ENCODE results near the gene IL18R1. TPM values are rescaled to one million over a fixed set of nuclear protein-coding genes. Genes with fewer than 3 reads are reported as not detected.

The IL18R1 gene
- total RNA-seq (1 to 10 TPM in 6 of 9 donors, under 1 TPM in 3; 0.50 to 4.3 (median 1.8) TPM), polyA plus RNA-seq (1 to 10 TPM; 1.1 to 3.4 TPM)
- long read RNA-seq, donor 1, result 0 reads
- long read RNA-seq, donor 2, partial matches to known transcripts, result 2 of 9 reads
- long read RNA-seq, donor 2, other reads (novel, unspliced or antisense), result 6 of 9 reads
- long read RNA-seq, donor 3, partial matches to known transcripts, result 1 of 3 reads
- long read RNA-seq, donor 3, other reads (novel, unspliced or antisense), result 1 of 3 reads

DNA sequence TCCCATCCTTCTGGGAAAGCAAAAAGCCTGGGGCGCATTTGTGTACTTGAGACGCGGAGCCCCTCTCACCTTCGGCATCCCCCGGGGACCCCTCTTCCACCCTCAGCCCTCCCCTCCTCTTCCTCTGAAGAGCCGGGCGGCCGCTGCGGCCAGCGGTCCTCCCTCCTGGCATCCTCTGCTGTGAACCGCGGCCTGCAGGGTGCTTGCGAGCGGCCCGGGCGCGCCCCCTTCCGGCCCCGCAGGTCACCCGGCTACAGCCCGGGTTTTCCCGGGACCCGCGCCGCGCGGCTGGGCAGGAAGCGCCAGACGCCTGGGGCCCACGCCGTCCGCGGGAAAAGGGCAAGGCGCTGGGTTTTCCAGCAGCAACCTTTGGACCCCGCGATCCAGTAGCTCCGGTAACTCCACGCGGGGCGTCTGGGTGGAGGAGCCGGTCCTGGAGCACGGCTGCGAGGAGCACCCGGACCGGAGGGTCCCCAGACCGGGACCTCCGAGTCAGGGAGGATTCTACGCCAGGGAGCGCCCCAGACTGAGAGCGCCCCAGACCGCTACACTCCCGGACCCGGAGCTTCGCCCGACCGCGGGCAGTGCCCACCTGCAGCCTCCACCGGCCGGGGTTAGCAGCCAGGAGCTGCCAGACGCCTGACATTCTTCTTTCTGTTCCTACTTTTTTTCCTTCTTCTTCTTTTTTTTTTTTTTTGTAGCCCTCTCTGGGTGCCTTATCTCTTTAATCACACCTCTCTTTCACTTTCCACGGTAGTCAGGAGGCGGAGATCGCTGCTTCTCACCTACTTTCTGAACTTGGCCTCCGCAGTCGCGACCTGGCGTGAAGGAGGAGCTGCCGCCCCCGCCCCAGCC is at the start of gene IL18R1:
Gene IL18R1, plus strand, starts transcription at position 271 of the 855 bp plus-strand sequence. CDS start 6,865 bp downstream, outside the sequence.
- Histone ChIP-seq H3K27ac (peak within 1 kb of the TSS in 10 of 12 donors; percentile 12 to 89 (median 66)), H3K9me3 (no peaks in the 10 kb centered on the region), H3K4me3 (peak within 1 kb of the TSS; percentile 45 to 82 (median 74)), H3K4me1 (peaks cover 0 to 28% (median 2%) of the 10 kb centered on the region in 12 donors), H3K36me3 (no peaks in the 10 kb centered on the region), H3K27me3 (peaks cover 0 to 4% (median 0%) of the 10 kb centered on the region in 9 donors)
- TF ChIP-seq CTCF (IDR thresholded peaks at IDR 0.05), result peak; percentile 76 to 96 (median 86)
- peak in 1 of 2 donors; percentile 37 for TF ChIP-seq POLR2A (IDR thresholded peaks at IDR 0.05)
- ATAC-seq, result peak; percentile 89 to 100 (median 98)
- 1 to 4% (median 3%) methylated on average over 54 to 69 of the region's 69 CpGs for WGBS, 4 donors
- DNase-seq, result peak; percentile 79 to 91 (median 84)
- intact Hi-C loops (cut with DNase I), result loop anchor here in 8 of 10 donors (2.0 to 10.0 kb wide), 12 partner anchors 92 to 491 kb away; partner anchors contain the start of gene IL1RL2 (in 1 of the 8)

- DNase-seq (no peak), ATAC-seq (no peak)
- TF ChIP-seq CTCF (IDR thresholded peaks at IDR 0.05), result no peak
- TF ChIP-seq POLR2A (IDR thresholded peaks at IDR 0.05), result no peak
- intact Hi-C loops (cut with DNase I), result no loop called here
- H3K4me1 ChIP-seq, result peaks cover 0 to 6% (median 0%) of the 10 kb centered on the region in 12 donors
- 71 to 90% (median 78%) methylated on average over 1 of the region's 1 CpG for WGBS, 4 donors
- peaks cover 0 to 42% (median 5%) of the 10 kb centered on the region in 9 donors for H3K27me3 ChIP-seq
- no peaks in the 10 kb centered on the region for H3K36me3 ChIP-seq
- H3K9me3 ChIP-seq, result no peaks in the 10 kb centered on the region
- H3K27ac ChIP-seq, result peak overlapping the region in 1 of 12 donors; percentile 69
- no peak overlapping the region for H3K4me3 ChIP-seq
Measured at GRCh38 chr2:102306125-102306524, 49.5 kb upstream of the IL18R1 start.

DNA sequence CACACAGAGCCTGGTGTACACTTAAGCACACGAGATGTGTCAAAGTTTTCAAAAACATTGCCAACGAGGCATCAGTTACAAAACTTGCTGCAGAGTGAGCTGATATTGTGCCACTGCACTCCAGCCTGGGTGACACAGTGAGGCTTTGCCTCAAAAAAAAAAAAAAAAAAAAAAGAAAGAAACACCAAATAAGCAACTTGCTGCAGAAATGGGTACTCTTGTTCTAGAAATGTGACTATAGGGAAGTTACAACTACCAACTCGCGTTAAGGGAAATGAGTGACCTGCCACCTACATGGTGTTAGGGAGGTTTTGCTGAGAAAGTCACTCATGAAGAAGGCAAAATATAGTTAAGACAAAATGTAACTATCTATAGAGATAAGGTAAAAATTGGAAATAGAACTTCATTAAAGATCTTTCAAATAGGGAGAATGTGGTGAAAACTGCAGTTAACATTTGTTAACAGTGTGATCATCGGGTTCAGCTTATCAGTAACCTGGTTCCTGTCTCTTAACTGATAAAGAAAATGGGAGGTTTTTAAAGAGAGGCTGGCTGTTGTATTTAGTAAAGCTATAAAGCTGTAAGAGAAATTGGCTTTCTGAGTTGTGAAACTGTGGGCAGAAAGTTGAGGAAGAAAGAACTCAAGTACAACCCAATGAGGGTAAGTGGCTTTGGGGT is 44.5 kb upstream of the IL18R1 start, which contains the start of gene IL1RL1:
Gene IL1RL1, plus strand, starts transcription at position 600 of the 677 bp plus-strand sequence. CDS start 26,702 bp downstream, outside the sequence.
- intact Hi-C loops (cut with DNase I), result no loop called here
- no peaks in the 10 kb centered on the region for H3K9me3 ChIP-seq
- no peak within 1 kb of the TSS for H3K4me3 ChIP-seq
- TF ChIP-seq POLR2A (IDR thresholded peaks at IDR 0.05), result no peak
- TF ChIP-seq CTCF (IDR thresholded peaks at IDR 0.05), result no peak
- H3K27ac ChIP-seq, result no peak within 1 kb of the TSS
- DNase-seq (no peak), ATAC-seq (no peak)
- no peaks in the 10 kb centered on the region for H3K4me1 ChIP-seq
- H3K27me3 ChIP-seq, result peaks cover 0 to 10% (median 0%) of the 10 kb centered on the region in 9 donors
- WGBS, 4 donors, result 64 to 69% (median 69%) methylated on average over 5 of the region's 5 CpGs
- no peaks in the 10 kb centered on the region for H3K36me3 ChIP-seq
